ENCODE measurements around the gene NLRP1. TPM values are rescaled to one million over a fixed set of nuclear protein-coding genes. Genes with fewer than 3 reads are reported as not detected.

NLRP1 gene
- polyA plus RNA-seq, 1 donor = 69.1 TPM

GRCh38 chr17:5516060-5516792 is 68.1 kb downstream of the NLRP1 start:
- no peak for DNase-seq (ENCODE audit: low read depth)

- DNase-seq (ENCODE audit: low read depth) = no peak
These were observed 69.3 kb downstream of the NLRP1 start for GRCh38 chr17:5514976-5515375.

GRCh38 chr17:5513628-5514027 is 70.7 kb downstream of the NLRP1 start:
- no peak for DNase-seq (ENCODE audit: low read depth)

GRCh38 chr17:5511401-5512225 is 72.7 kb downstream of the NLRP1 start:
- no peak for DNase-seq (ENCODE audit: low read depth)

GRCh38 chr17:5510771-5511170 is 73.5 kb downstream of the NLRP1 start:
- DNase-seq (ENCODE audit: low read depth) = no peak

GRCh38 chr17:5509482-5509881 is 74.8 kb downstream of the NLRP1 start:
- DNase-seq (ENCODE audit: low read depth) = no peak

GRCh38 chr17:5508810-5509209 is 75.5 kb downstream of the NLRP1 start:
- no peak for DNase-seq (ENCODE audit: low read depth)

- no peak for DNase-seq (ENCODE audit: low read depth)
These were observed 78.0 kb downstream of the NLRP1 start for GRCh38 chr17:5506307-5506706.

GRCh38 chr17:5502552-5502951 is 81.8 kb downstream of the NLRP1 start:
- DNase-seq (ENCODE audit: low read depth) = no peak

GRCh38 chr17:5501685-5502084 is 82.6 kb downstream of the NLRP1 start:
- no peak for DNase-seq (ENCODE audit: low read depth)

- peak; percentile 72 for DNase-seq (ENCODE audit: low read depth)
These were observed 83.5 kb downstream of the NLRP1 start for GRCh38 chr17:5500589-5501391.

GRCh38 chr17:5500247-5500588 is 84.1 kb downstream of the NLRP1 start:
- no peak for DNase-seq (ENCODE audit: low read depth)

- DNase-seq (ENCODE audit: low read depth) = no peak
These were observed 84.7 kb downstream of the NLRP1 start for GRCh38 chr17:5499476-5500231.

GRCh38 chr17:5492970-5493369 is 91.3 kb downstream of the NLRP1 start:
- DNase-seq (ENCODE audit: low read depth) = no peak

- no peak for DNase-seq (ENCODE audit: low read depth)
These were observed 95.6 kb downstream of the NLRP1 start for GRCh38 chr17:5488752-5489151.

- DNase-seq (ENCODE audit: low read depth) = peak; percentile 95
These were observed 97.8 kb downstream of the NLRP1 start, which contains the start of gene MIS12 for GRCh38 chr17:5486206-5487124. TSS of gene MIS12 (plus strand) at chr17:5486566. CDS start at chr17:5488863, 2,297 bp downstream.

GRCh38 chr17:5485270-5486205 is 98.8 kb downstream of the NLRP1 start, which contains the start of gene DERL2:
TSS of gene DERL2 (minus strand) at chr17:5486178. CDS start at chr17:5486161, 17 bp downstream.
- no peak for DNase-seq (ENCODE audit: low read depth)

GRCh38 chr17:5481451-5481850 is 102.9 kb downstream of the NLRP1 start:
- no peak for DNase-seq (ENCODE audit: low read depth)

GRCh38 chr17:5480962-5481361 is 103.3 kb downstream of the NLRP1 start:
- DNase-seq (ENCODE audit: low read depth) = no peak

Data from forelimb muscle (tissue), 1 donor.